NCI-H345 treated with DMSO at 0.1 percent for 48 hours (cell line): ENCODE results near the gene DENND5B.
"Not testable (repeated sequence)": the region's sequence is repeated elsewhere in the genome, so short reads cannot be mapped to it uniquely, and the experiment has no call there.

Source experiments
- DNase-seq: peaks from one replicate; lab custom pipeline; 2025; ENCODE audit not compliant: unreplicated experiment; lab: John Stamatoyannopoulos, UW

DENND5B gene

GRCh38 chr12:31594681-31595080 is 3.7 kb upstream of the DENND5B start:
- DNase-seq, result no peak

- no peak for DNase-seq
These were observed 505 bp upstream of the DENND5B start for GRCh38 chr12:31591380-31591901.

- DNase-seq, result no peak
These were observed 863 bp downstream of the DENND5B start for GRCh38 chr12:31589904-31590641.

- DNase-seq, result peak; percentile 16
These were observed 1.4 kb downstream of the DENND5B start for GRCh38 chr12:31589598-31589903.

- no peak for DNase-seq
These were observed 2.0 kb downstream of the DENND5B start for GRCh38 chr12:31588976-31589375.

DNA sequence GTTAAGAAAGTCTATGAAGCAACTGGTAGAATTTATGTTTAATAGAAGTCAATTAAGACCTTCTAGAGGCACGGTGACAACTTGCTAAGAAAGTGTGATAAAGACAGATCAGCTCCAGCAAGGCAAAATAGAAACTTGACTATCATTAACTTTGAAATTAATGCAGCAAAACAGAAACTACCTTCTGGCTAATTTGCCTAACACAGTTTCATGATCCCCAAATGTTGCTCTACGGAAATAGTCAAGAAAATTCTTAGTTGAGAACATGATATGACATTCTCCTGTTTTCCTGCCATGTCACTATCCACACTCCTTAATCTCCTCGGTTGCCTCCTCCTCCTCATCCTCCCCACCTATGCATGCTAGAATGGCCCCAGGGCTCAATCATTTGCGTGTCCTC is 4.2 kb downstream of the DENND5B start:
- no peak for DNase-seq

GRCh38 chr12:31585895-31586294 is 5.0 kb downstream of the DENND5B start:
- no peak for DNase-seq

DNA sequence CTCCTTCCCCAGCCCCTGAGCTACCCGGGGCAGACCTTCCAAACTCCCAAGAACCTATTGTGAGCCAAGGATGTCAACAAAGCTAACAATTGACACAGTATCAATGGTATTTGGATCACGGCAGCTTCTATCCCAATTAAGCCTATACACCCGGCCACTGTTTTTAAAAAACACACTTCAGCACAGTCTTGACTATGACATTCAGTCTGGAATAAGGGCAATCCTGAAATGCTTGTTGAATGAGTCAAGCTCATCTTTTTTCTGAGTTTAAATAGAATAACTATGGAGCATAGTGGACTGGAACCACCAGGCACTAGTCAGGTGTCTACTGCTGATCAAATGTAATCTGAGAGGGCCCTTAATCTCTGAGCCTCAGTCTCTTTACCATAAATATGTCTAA is 5.7 kb downstream of the DENND5B start:
- DNase-seq, result no peak

DNA sequence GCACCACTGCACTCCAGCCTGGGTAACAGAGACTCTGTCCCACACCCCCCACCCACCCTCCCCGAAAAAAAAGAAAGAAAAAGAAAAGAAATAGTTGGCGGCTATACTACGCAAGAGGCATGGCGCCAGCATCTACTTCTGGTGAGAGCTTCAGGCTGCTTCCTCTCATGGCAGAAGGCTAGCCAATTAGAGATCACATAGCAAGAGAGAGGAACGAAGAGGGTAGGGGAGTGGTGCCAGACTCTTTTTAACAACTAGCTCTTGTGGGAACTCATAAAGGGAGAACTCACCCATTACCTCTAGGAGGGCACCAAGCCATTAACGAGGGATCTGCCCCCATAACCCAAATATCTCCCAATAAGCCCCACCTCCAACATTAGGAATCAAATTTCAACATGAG is 6.2 kb downstream of the DENND5B start:
- no peak for DNase-seq

DNA sequence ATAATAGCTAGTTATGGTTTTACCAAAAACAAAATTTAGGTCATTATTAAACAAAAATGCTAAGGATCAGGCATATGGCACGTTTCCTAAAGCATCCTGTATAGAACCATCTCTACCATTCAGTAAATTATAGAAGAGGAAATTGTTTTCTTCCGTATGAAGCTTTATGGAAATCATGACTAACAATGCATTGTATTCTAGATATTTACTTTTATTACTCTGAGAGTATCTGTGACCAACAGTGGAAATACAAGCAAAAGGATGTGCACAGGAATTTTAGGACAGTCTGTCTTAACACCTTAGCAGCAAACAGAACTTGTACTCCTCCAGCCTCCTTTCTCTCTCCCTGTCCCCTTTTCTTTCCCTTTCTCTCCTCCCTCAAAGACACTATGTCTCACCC is 7.1 kb downstream of the DENND5B start:
- DNase-seq, result no peak

- DNase-seq, result no peak
These were observed 8.8 kb downstream of the DENND5B start for GRCh38 chr12:31582155-31582554.

DNA sequence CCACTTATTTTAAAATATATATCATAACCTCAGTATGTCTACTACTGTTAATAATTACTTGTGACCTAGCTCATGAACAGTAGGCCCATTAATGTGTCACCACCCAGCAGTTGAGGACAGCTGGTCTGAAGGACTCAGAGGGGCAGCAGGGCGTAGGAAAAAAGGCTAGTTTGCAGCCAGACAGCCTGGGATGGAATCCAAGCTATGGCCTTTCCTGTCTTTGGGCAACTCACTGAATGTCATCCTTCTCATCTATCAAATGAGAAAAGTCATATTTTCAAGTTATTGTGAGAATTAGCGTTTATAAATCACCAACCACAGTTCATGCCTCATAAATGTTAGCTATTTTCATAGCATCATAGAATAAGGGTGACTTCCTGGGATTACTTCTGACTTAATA is 12.3 kb downstream of the DENND5B start:
- no peak for DNase-seq

GRCh38 chr12:31574803-31575575 is 15.9 kb downstream of the DENND5B start:
- no peak for DNase-seq

DNA sequence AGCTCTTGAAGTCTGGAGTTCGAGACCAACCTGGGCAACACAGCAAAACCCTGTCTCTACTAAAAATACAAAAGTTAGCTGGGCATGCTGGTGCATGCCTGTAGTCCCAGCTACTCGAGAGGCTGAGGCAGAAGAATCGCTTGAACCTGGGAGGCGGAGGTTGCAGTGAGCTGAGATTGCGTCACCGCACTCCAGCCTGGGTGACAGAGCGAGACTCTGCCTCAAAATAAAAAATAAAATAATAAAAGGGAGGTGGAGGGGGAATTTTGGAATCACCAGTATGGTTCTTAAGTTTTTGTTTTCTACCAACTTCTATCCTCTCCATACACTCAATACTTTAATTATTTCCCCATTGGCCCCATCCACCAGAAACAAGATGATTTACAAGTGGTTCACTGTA is 16.6 kb downstream of the DENND5B start:
- not testable (repeated sequence) for DNase-seq

GRCh38 chr12:31572900-31573600 is 17.9 kb downstream of the DENND5B start:
- no peak for DNase-seq

DNA sequence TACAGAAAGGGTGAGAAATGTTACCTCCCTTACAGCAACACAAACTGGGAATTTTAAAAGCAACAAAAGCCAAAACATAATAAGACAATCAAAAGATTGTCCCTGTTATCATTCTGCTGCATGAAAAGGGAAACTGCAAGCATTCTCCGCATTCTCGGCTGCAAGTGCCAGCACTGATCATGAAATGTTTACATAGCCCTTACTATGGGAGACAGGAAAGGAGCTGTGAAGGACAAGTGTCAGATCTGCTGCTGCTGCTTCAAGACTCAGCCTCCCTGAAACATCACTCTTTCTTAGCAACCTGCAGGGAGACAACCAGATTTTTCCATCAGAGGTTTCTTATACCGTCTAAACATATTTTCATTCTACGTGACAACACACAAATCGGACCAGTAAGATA is 20.1 kb downstream of the DENND5B start:
- DNase-seq, result no peak

DNA sequence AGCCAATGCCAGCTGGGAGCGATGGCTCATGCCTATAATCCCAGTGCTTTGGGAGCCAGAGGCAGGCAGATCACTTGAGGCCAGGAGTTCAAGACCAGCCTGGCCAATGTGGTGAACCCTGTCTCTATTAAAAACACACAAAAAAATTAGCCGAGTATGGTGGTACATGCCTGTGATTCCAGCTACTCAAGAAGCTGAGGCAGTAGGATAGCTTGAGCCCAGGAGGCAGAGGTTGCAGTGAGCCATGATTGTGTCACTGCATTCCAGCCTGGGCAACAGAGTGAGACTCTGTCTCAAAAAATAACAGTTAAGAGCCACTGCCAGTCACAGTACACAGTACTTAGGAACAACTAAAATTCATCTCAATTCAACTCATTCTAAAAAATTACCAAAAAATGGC is 21.4 kb downstream of the DENND5B start:
- not testable (repeated sequence) for DNase-seq

DNA sequence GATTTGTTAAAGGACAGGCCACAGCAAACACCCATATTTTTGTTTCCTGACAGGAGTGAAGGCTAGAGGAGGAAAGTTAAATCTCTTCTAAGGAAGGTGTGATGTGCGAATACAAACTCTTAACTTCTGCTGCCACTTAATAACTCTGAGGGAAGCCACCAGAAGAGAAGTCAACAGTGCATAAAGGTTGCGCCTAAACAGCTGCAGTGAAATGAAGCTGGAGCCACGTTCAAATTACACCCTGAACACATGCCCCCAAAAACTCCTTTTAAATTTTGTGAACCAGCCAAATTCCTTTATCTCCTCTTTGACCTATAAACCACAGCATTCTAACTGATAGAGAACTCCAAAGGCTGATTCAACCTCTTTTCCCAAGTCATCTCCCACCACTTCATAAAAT is 22.4 kb downstream of the DENND5B start:
- DNase-seq, result no peak

DNA sequence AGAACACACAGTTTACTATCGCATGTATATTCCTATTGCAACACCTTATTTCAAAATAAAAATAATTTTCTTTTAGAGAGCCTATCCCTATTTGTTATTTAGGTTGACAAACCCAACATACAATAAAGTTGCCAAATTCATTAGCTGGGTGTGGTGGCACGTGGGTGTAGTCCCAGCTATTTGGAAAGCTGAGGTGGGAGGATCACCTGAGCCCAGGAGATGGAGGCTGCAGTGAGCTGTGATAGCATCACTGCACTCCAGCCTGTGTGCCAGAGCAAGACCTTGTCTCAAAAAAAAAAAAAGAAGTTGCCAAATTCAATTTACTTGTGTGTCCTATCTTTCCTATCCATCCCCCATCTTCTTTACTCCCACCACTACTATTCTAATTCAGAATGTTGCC is 23.9 kb downstream of the DENND5B start:
- no peak for DNase-seq

- DNase-seq, result no peak
These were observed 24.4 kb downstream of the DENND5B start for GRCh38 chr12:31566547-31566946.

- DNase-seq, result no peak
These were observed 28.2 kb downstream of the DENND5B start for GRCh38 chr12:31562594-31563328.
